GM12878 (cell line): ENCODE measurements around the gene PIK3R5. TPM values are rescaled to one million over a fixed set of nuclear protein-coding genes. Genes with fewer than 3 reads are reported as not detected.
A peak's percentile ranks its signal among the peaks of the same experiment; 100 is the strongest.

Experiments used
- ATAC-seq: fragments of 200-7000 bp; cut with Tn5 transposase; 3 replicates; pipeline ENCODE4 v1.9.1; 2020; ENCODE audit warnings: mild to moderate bottlenecking, moderate library complexity
- BruUV-seq: library from RNA; stranded (reverse); fragments of 400-500 nt; replicated peaks from 2 replicates; lab custom pipeline; 2021; lab: Mats Ljungman, UMichigan
- CTCF ChIA-PET: fragments of 300-600 bp; sonication (Branson Sonifier 250); formaldehyde crosslinking; extraction: SDS; loops from one replicate; lab custom pipeline; 2021; ENCODE audit warnings: inconsistent platforms; lab: Yijun Ruan, JAX
- POLR2A ChIA-PET: fragments of 350-600 bp; formaldehyde crosslinking; extraction: SDS; loops from one replicate; lab custom pipeline; 2021; ENCODE audit warnings: inconsistent platforms; lab: Charles Lee
- RAD21 ChIA-PET: fragments of 300-600 bp; sonication (Branson Sonifier 250); formaldehyde crosslinking; loops from one replicate; lab custom pipeline; 2023; ENCODE audit warnings: antibody characterized with exemption; ENCODE audit not compliant: unreplicated experiment; lab: Charles Lee
- SMC1A ChIA-PET: fragments of 300-600 bp; sonication (Branson Sonifier 250); formaldehyde crosslinking; loops from one replicate; lab custom pipeline; 2023; ENCODE audit not compliant: unreplicated experiment, uncharacterized antibody; lab: Charles Lee
- DNase-seq: peaks from one replicate; pipeline ENCODE4 v3.0.0-alpha.2; 2011; ENCODE audit warnings: low read depth, low spot score
- FAIRE-seq: peaks from 3 replicates; lab custom pipeline; 2011; peaks lifted over from hg19 to GRCh38; lab: Jason Lieb, UNC
- H2AFZ ChIP-seq: 2 replicates; pipeline ENCODE4 v1.6.0; 2011; ENCODE audit warnings: low read depth, low read length, control low read depth; ENCODE audit not compliant: control insufficient read depth
- H3K27ac ChIP-seq: 2 replicates; pipeline ENCODE4 v1.5.1; 2011; ENCODE audit warnings: control low read depth; ENCODE audit not compliant: control insufficient read depth, insufficient read depth
- H3K27me3 ChIP-seq, 2 experiments: replicated peaks in 1 of 2; 2 replicates each; pipeline versions ENCODE4 v1.6.0 to v1.6.1; 2011; ENCODE audit warnings: low read length in 1 of 2; ENCODE audit not compliant: control insufficient read depth in 2 of 2, insufficient read depth in 2 of 2
- H3K36me3 ChIP-seq, 2 experiments: 2 replicates each; pipeline ENCODE4 v1.5.1; 2011; ENCODE audit warnings: low read length in 1 of 2; ENCODE audit not compliant: control insufficient read depth in 2 of 2, insufficient read depth in 2 of 2
- H3K4me1 ChIP-seq: 2 replicates; pipeline ENCODE4 v1.6.1; 2011; ENCODE audit warnings: mild to moderate bottlenecking, low read length, moderate library complexity, mixed read lengths; ENCODE audit not compliant: control insufficient read depth, insufficient read depth
- H3K4me2 ChIP-seq: 2 replicates; pipeline ENCODE4 v1.6.0; 2011; ENCODE audit warnings: control low read depth; ENCODE audit not compliant: control insufficient read depth, insufficient read depth
- H3K4me3 ChIP-seq: fragments of 200-600 bp; sonication (generic); 2 replicates; pipeline ENCODE4 v1.5.1; 2016
- H3K79me2 ChIP-seq: 2 replicates; pipeline ENCODE4 v1.6.0; 2011; ENCODE audit warnings: low read length; ENCODE audit not compliant: control insufficient read depth, insufficient read depth
- H3K9ac ChIP-seq: 2 replicates; pipeline ENCODE4 v1.8.0; 2011; ENCODE audit warnings: low read length, control low read depth, mixed read lengths; ENCODE audit not compliant: control insufficient read depth, insufficient read depth
- H3K9me3 ChIP-seq: replicated peaks from 3 replicates; pipeline ENCODE4 v1.5.1; 2011; ENCODE audit warnings: mild to moderate bottlenecking, low read length; ENCODE audit not compliant: control insufficient read depth, insufficient read depth
- H4K20me1 ChIP-seq: 2 replicates; pipeline ENCODE4 v1.6.0; 2011; ENCODE audit not compliant: control insufficient read depth, insufficient read depth
- BCL11A ChIP-seq: IDR thresholded peaks from 2 replicates; pipeline ENCODE4 v1.6.1; 2011; ENCODE audit warnings: low read depth, low read length
- BMI1 ChIP-seq: fragments of 450-650 bp; IDR thresholded peaks from 2 replicates; pipeline ENCODE4 v1.6.1; 2016; ENCODE audit warnings: mild to moderate bottlenecking, moderate library complexity, borderline replicate concordance
- CHD2 ChIP-seq: IDR thresholded peaks from 2 replicates; pipeline ENCODE4 v1.6.1; 2011; ENCODE audit warnings: low read depth, low read length, improper control_type of control experiment, borderline replicate concordance
- IRF4 ChIP-seq: IDR thresholded peaks from 2 replicates; pipeline ENCODE4 v1.6.1; 2011; ENCODE audit warnings: low read depth, low read length
- JUNB ChIP-seq: IDR thresholded peaks from 2 replicates; pipeline ENCODE4 v1.6.1; 2016; ENCODE audit warnings: antibody characterized with exemption, mild to moderate bottlenecking
- KAT2A ChIP-seq: conservative IDR thresholded peaks from 2 replicates; pipeline ENCODE4 v1.6.1; 2011; ENCODE audit warnings: low read depth, low read length; ENCODE audit not compliant: control insufficient read depth
- KLF5 ChIP-seq: fragments of 450-650 bp; IDR thresholded peaks from 2 replicates; pipeline ENCODE4 v1.6.1; 2014; ENCODE audit warnings: mild to moderate bottlenecking; ENCODE audit not compliant: partially characterized antibody
- LARP7 ChIP-seq: fragments of 450-650 bp; IDR thresholded peaks from 2 replicates; pipeline ENCODE4 v1.6.1; 2017; ENCODE audit warnings: mild to moderate bottlenecking
- MEF2B ChIP-seq: fragments of 450-650 bp; IDR thresholded peaks from 2 replicates; pipeline ENCODE4 v1.6.1; 2018; ENCODE audit warnings: mild to moderate bottlenecking, moderate library complexity; ENCODE audit not compliant: partially characterized antibody, poor library complexity, severe bottlenecking
- MLLT1 ChIP-seq: fragments of 450-650 bp; IDR thresholded peaks from 2 replicates; pipeline ENCODE4 v1.6.1; 2016; ENCODE audit warnings: mild to moderate bottlenecking
- MYB ChIP-seq: fragments of 150-350 bp; IDR thresholded peaks from 2 replicates; pipeline ENCODE4 v1.6.1; 2014; ENCODE audit warnings: mild to moderate bottlenecking, low read depth, low read length, borderline replicate concordance
- NKRF ChIP-seq: fragments of 450-650 bp; conservative IDR thresholded peaks from 2 replicates; pipeline ENCODE4 v1.6.1; 2017; ENCODE audit warnings: mild to moderate bottlenecking, moderate library complexity
- NR2C2 ChIP-seq: IDR thresholded peaks from 2 replicates; pipeline ENCODE4 v1.6.1; 2011; ENCODE audit warnings: borderline replicate concordance, low read depth; ENCODE audit not compliant: control insufficient read depth, insufficient read length
- NR2F1 ChIP-seq: fragments of 450-650 bp; conservative IDR thresholded peaks from 2 replicates; pipeline ENCODE4 v1.6.1; 2017; ENCODE audit warnings: mild to moderate bottlenecking
- PML ChIP-seq: IDR thresholded peaks from 2 replicates; pipeline ENCODE4 v1.6.1; 2012; ENCODE audit warnings: low read length, inconsistent platforms
- POU2F2 ChIP-seq: IDR thresholded peaks from 3 replicates; pipeline ENCODE4 v1.6.1; 2011; ENCODE audit warnings: low read depth, mild to moderate bottlenecking, low read length, borderline replicate concordance
- RELA ChIP-seq: fragments of 450-650 bp; IDR thresholded peaks from 2 replicates; pipeline ENCODE4 v1.8.0; 2014; ENCODE audit warnings: borderline replicate concordance; ENCODE audit not compliant: partially characterized antibody
- SMAD1 ChIP-seq: fragments of 450-650 bp; IDR thresholded peaks from 2 replicates; pipeline ENCODE4 v1.6.1; 2018; ENCODE audit warnings: mild to moderate bottlenecking, low read depth; ENCODE audit not compliant: partially characterized antibody
- YBX1 ChIP-seq: fragments of 450-650 bp; IDR thresholded peaks from 2 replicates; pipeline ENCODE4 v1.6.1; 2016; ENCODE audit warnings: antibody characterized with exemption
- ZNF207 ChIP-seq: fragments of 450-650 bp; IDR thresholded peaks from 2 replicates; pipeline ENCODE4 v1.6.1; 2014; ENCODE audit warnings: antibody characterized with exemption, mild to moderate bottlenecking, borderline replicate concordance
- WGBS: methylation state at CpG from one replicate; pipeline ENCODE4 v1.1.6; 2016; ENCODE audit warnings: low lambda C conversion rate; ENCODE audit not compliant: insufficient replicate concordance, insufficient coverage; ENCODE audit errors: missing lambda C conversion rate; 5-methylcytosine and 5-hydroxymethylcytosine counted together
- in situ Hi-C: fragments of 300-500 bp; cut with MboI; formaldehyde crosslinking; loops from 9 replicates; pipeline ENCODE4 v1.14.3; 2018; ENCODE audit warnings: mixed read lengths
- intact Hi-C: fragments of 100-400 bp; cut with micrococcal nuclease; formaldehyde crosslinking; loops from one replicate; pipeline ENCODE4 v1.14.2; 2022; ENCODE audit not compliant: unreplicated experiment
- polyA plus RNA-seq, 11 experiments: library from polyadenylated mRNA; depleted of rRNA in 4 of 11; unstranded in 6 of 11; stranded (reverse) in 5 of 11; fragments of >200 nt; fragmentation: Nextera tagmentation in 4 of 11; fragmentation: Illumina TruSeq in 1 of 11; extraction: Ambion mirVana in 4 of 11; extraction: Trizol in 1 of 11; gene quantifications; 1 replicate in 1 of 11; 2 replicates in 10 of 11; pipeline versions ENCODE4 v1.2.1 to v1.2.3, GENCODE V29; 2011 to 2016; ENCODE audit warnings: inconsistent platforms in 2 of 11, missing spikeins in 2 of 11, low read depth in 1 of 11
- total RNA-seq, 4 experiments: library from RNA; depleted of rRNA in 3 of 4; stranded (reverse); fragments of >200 nt in 3 of 4; fragmentation: Illumina TruSeq in 1 of 4; extraction: Trizol in 1 of 4; gene quantifications; 2 replicates each; pipeline versions ENCODE4 v1.2.1 to v1.2.3, GENCODE V29; 2013 to 2021

Gene PIK3R5
- total and polyA plus RNA-seq, 10 of the 15 experiments (the other 5 are each of a cell fraction or from before 2014, with no cell fraction given) = 9.5 to 50.8 (median 35.5) TPM

GRCh38 chr17:8939496-8940334 lies 25.8 kb downstream of the PIK3R5 start:
- ChIA-PET SMC1A (interaction anchor here (0.8 to 19.3 kb wide), 15 partner anchors 16 to 133 kb away, joined by 3 to 345 read pairs (median 6); partner anchors contain the start of gene PIK3R5), POLR2A (interaction anchor here (0.8 to 4.7 kb wide), 12 partner anchors 12 to 83 kb away, joined by 3 to 73 read pairs (median 6); partner anchors contain the start of gene PIK3R5), RAD21 (interaction anchor here (0.8 to 7.9 kb wide), 21 partner anchors 9 to 530 kb away, joined by 3 to 122 read pairs (median 5); partner anchors contain the start of gene PIK3R6), CTCF (interaction anchor here (0.7 to 4.9 kb wide), 10 partner anchors 12 to 82 kb away, joined by 3 to 35 read pairs (median 6); partner anchors contain the start of gene PIK3R6)
- FAIRE-seq (peak; percentile 59), DNase-seq (peak; percentile 79), ATAC-seq (peak; percentile 69)
- Histone ChIP-seq H3K4me3 (peak overlapping the region; percentile 10; the same call in 1 of the 2 replicates), H3K9me3 (peaks cover 10% of the 10 kb centered on the region; the same call in 2 of the 3 replicates), H3K4me2 (peak overlapping the region; percentile 86), H2AFZ (no peak overlapping the region), H3K79me2 (peaks cover 56% of the 10 kb centered on the region), H3K27ac (peak overlapping the region; percentile 94), H4K20me1 (no peaks in the 10 kb centered on the region), H3K27me3 (no peaks in the 10 kb centered on the region), H3K4me1 (peaks cover 48% of the 10 kb centered on the region), H3K9ac (peak overlapping the region; percentile 67), H3K36me3 (peaks cover 9 to 11% of the 10 kb centered on the region in 2 experiments; a peak in 3 of 4 replicates)
- 1% methylated on average over 12 of the region's 12 CpGs for WGBS
- BruUV-seq = no TSS peak
- intact Hi-C loops = loop anchor here (1.0 to 2.0 kb wide), 4 partner anchors 15 to 84 kb away; no protein-coding TSS in a partner anchor
- in situ Hi-C loops = no loop called here
- TF ChIP-seq NKRF (0 out of 2 replicates have a peak, but pooled peaks have one; percentile 57), KLF5 (no peak), RELA (peak; percentile 90), BCL11A (peak; percentile 98), IRF4 (peak; percentile 99), YBX1 (no peak), SMAD1 (no peak), MEF2B (peak; percentile 99), KAT2A (no peak), POU2F2 (peak; percentile 89), NR2C2 (no peak), CHD2 (peak; percentile 46; the same call in 1 of the 2 replicates), BMI1 (peak; percentile 56; the same call in 1 of the 2 replicates), MYB (0 out of 2 replicates have a peak, but pooled peaks have one; percentile 41), ZNF207 (no peak), LARP7 (peak; percentile 12; the same call in 1 of the 2 replicates), PML (0 out of 2 replicates have a peak, but pooled peaks have one; percentile 47), JUNB (peak; percentile 99), MLLT1 (no peak; the same call in 1 of the 2 replicates), NR2F1 (peak; percentile 84)
